Measurements from ENCODE around the gene LCE7A. TPM values are rescaled to one million over a fixed set of nuclear protein-coding genes. Genes with fewer than 3 reads are reported as not detected.

Gene LCE7A
- total RNA-seq (ENCODE audit: low replicate concordance) = not detected in 2 replicates
- long read RNA-seq = 0 reads

GRCh38 chr1:152859696-152860095, at the start of gene LCE7A:
LCE7A (plus strand) TSS chr1:152859996; CDS start chr1:152860698, 702 bp downstream.
- Mint-ChIP-seq H3K4me1 (ENCODE audit: unreplicated experiment) (no peaks in the 10 kb centered on the region), H3K27ac (no peak within 1 kb of the TSS), H3K4me3 (no peak within 1 kb of the TSS), H3K9me3 (no peaks in the 10 kb centered on the region), H3K27me3 (no peaks in the 10 kb centered on the region), H3K36me3 (no peaks in the 10 kb centered on the region)
- no peak for TF ChIP-seq CTCF (conservative IDR thresholded peaks at IDR 0.05)
- no peak for DNase-seq (ENCODE audit: extremely low spot score, unreplicated experiment)

GRCh38 chr1:152811050-152811449, 48.7 kb upstream of the LCE7A start:
- H3K4me3 Mint-ChIP-seq = no peak overlapping the region
- no peaks in the 10 kb centered on the region for H3K4me1 Mint-ChIP-seq (ENCODE audit: unreplicated experiment)
- no peak for TF ChIP-seq CTCF (conservative IDR thresholded peaks at IDR 0.05)
- peaks cover 13% of the 10 kb centered on the region for H3K9me3 Mint-ChIP-seq
- no peaks in the 10 kb centered on the region for H3K27me3 Mint-ChIP-seq
- no peaks in the 10 kb centered on the region for H3K36me3 Mint-ChIP-seq
- H3K27ac Mint-ChIP-seq = no peak overlapping the region
- DNase-seq (ENCODE audit: extremely low spot score, unreplicated experiment) = no peak

GRCh38 chr1:152811671-152812070, 48.1 kb upstream of the LCE7A start, which contains the start of gene LCE1B:
LCE1B (plus strand) TSS chr1:152811971; CDS start chr1:152812447, 476 bp downstream.
- no peaks in the 10 kb centered on the region for H3K36me3 Mint-ChIP-seq

GRCh38 chr1:152817309-152817708, 42.5 kb upstream of the LCE7A start:
- no peak overlapping the region for H3K4me3 Mint-ChIP-seq
- H3K27ac Mint-ChIP-seq = no peak overlapping the region
- no peaks in the 10 kb centered on the region for H3K4me1 Mint-ChIP-seq (ENCODE audit: unreplicated experiment)
- no peak for TF ChIP-seq CTCF (conservative IDR thresholded peaks at IDR 0.05)
- no peaks in the 10 kb centered on the region for H3K27me3 Mint-ChIP-seq
- no peaks in the 10 kb centered on the region for H3K36me3 Mint-ChIP-seq
- H3K9me3 Mint-ChIP-seq = peaks cover 17% of the 10 kb centered on the region
- DNase-seq (ENCODE audit: extremely low spot score, unreplicated experiment) = no peak

More at GRCh38 chr1:152811671-152812070, 48.1 kb upstream of the LCE7A start, which contains the start of gene LCE1B:
- Mint-ChIP-seq H3K4me1 (ENCODE audit: unreplicated experiment) (no peaks in the 10 kb centered on the region), H3K27ac (no peak within 1 kb of the TSS), H3K4me3 (no peak within 1 kb of the TSS), H3K9me3 (peaks cover 13% of the 10 kb centered on the region), H3K27me3 (no peaks in the 10 kb centered on the region)
- TF ChIP-seq CTCF (conservative IDR thresholded peaks at IDR 0.05) = no peak
- DNase-seq (ENCODE audit: extremely low spot score, unreplicated experiment) = no peak

- Mint-ChIP-seq H3K36me3 (no peaks in the 10 kb centered on the region), H3K4me1 (ENCODE audit: unreplicated experiment) (no peaks in the 10 kb centered on the region), H3K4me3 (no peak overlapping the region), H3K27ac (no peak overlapping the region), H3K9me3 (peaks cover 4% of the 10 kb centered on the region), H3K27me3 (no peaks in the 10 kb centered on the region)
- DNase-seq (ENCODE audit: extremely low spot score, unreplicated experiment) = no peak
- TF ChIP-seq CTCF (conservative IDR thresholded peaks at IDR 0.05) = no peak
Measured at GRCh38 chr1:152823294-152823693, 36.5 kb upstream of the LCE7A start.

- no peak for DNase-seq (ENCODE audit: extremely low spot score, unreplicated experiment)
- Mint-ChIP-seq H3K9me3 (no peaks in the 10 kb centered on the region), H3K36me3 (no peaks in the 10 kb centered on the region)
Measured at GRCh38 chr1:152824964-152825363, 34.8 kb upstream of the LCE7A start.

More at GRCh38 chr1:152824964-152825363, 34.8 kb upstream of the LCE7A start:
- Mint-ChIP-seq H3K4me1 (ENCODE audit: unreplicated experiment) (no peaks in the 10 kb centered on the region), H3K4me3 (no peak overlapping the region), H3K27ac (no peak overlapping the region), H3K27me3 (no peaks in the 10 kb centered on the region)
- TF ChIP-seq CTCF (conservative IDR thresholded peaks at IDR 0.05) = no peak
